Right forelimb (tissue), 1 donor: ENCODE results near the gene LCOR.
"Not testable (repeated sequence)": the region's sequence is repeated elsewhere in the genome, so short reads cannot be mapped to it uniquely, and the experiment has no call there.

Experiments used
- DNase-seq: peaks from one replicate; pipeline ENCODE4 v3.0.0-alpha.2; 2018

LCOR gene

DNA sequence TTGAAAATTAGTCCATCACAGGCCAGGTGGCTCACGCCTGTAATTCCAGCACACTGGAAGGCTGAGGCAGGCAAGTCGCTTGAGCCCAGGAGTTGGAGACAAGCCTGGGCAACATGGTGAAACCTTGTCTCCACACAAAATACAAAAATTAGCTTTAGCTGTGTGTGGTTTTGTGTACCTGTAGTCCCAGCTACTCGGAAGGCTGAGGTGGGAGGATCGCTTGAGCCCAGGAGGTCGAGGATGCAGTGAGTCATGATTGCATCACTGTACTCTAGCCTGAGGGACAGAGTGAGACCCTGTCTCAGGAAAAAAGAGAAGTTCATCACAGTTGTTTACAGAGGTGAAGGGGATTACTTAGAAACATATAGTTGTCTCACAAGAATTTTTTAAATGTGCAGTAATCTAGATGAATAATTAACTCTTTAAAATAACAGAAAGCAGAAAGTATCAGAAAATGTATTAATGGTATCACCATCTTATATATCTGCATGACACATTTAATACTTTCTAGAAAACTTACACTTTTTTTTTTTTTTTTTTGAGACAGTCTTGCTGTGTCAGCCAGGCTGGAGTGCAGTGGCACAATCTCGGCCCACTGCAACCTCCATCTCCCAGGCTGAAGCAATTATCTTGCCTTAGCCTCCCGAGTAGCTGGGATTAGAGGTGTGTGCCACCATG lies 8.9 kb downstream of the LCOR start:
- no peak for DNase-seq

DNA sequence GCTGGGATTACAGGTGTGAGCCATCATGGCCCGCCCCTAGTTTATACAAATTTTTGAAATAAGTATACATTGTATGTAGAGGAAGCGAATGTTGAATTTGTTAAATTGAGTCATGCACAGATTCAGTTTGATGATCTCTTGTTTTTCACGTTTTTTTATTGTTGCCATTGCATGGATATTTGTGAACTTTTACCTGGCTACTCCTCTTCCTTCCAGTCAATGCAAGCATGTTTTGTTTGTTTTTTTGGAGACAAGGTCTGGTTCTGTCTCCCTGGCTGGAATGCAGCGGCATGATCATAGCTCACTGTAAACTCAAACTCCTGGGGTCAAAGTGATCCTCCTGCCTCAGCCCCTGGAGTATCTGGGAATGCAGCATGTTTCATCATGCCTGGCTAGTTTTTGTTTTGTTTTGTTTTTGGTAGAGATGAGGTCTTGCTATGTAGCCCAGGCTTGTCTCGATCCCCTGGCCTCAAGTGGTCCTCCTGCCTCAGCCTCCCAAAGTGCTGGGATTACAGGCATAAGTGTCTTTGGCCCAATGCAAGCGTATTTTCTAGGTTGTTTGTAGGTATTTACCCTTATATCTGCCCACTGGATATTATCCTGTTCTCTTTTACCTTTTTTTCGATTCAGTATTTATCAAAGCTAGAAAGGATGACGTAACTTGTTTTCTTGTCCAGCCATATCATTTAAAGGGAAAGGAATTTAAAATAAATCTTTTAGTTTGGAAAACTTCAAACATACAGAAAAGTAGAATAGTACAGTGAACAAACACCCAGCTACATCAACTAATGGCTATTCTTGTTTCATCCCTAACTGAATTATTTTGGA lies 11.0 kb downstream of the LCOR start:
- no peak for DNase-seq

DNA sequence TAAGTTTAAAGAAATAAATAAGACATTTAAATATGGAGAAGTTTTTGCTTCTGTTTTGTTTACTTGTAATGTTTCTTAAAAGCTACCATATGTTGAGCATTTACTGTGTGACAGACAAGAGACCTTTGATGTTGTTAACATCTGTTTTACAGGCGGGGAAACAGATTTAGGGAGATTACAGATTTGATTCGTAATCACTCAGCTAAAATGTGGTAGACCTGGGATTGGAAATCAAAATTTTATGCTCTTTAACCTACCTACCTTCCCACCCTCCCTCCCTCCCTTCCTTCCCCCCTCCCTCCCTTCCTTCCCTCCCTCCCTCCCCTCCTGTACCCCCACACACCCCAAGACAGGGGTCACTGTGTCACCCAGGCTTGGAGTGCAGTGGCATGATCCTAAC lies 11.7 kb downstream of the LCOR start:
- no peak for DNase-seq

DNA sequence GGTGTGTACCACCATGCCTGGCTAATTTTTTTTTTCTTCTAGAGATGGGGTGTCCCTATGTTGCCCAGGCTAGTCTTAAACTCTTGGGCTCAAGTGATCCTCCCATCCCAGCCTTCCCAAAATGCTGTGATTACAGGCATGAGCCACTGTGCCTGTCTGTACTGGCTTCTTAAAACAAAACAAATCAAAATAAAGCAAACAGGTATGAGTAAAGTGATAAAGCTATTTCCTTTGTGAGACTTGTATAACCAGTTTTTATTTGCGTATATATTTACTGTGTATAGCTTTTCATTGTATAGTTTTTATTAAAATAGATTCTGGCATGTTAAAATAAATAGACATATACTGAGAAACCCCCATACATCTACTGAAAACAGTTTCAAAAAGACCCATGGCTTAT lies 14.3 kb downstream of the LCOR start:
- DNase-seq: no peak

DNA sequence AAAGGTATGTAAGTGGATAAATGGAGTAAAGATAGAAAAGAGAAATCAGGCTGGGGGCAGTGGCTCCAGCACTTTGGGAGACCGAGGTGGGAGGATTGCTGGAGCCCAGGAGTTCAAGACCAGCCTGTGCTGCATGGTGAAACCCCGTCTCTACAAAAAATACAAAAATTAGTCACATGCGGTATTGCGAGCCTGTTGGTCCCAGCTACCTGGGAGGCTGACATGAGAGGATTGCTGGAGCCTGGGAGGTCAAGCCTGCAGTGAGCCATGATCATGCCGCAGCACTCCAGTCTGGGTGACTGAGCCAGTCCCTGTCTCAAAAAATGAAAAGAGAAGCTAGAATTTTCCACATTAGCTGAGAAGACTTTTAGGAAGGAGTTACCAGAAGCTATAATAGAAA lies 14.8 kb downstream of the LCOR start:
- no peak for DNase-seq

DNA sequence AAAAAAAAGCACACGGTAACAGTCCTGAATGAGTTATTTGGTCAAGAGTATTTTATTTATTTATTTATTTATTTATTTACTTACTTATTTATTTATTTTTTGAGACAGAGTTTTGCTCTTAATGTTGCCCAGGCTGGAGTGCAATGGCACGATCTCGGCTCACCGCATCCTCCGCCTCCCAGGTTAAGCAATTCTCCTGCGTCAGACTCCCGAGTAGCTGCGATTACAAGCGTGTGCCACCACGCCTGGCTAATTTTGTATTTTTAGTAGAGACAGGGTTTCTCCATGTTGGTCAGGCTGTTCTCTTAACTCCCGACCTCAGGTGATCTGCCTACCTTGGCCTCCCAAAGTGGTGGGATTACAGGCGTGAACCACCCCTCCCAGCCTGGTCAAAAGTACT lies 15.3 kb downstream of the LCOR start:
- DNase-seq: not testable (repeated sequence)

DNA sequence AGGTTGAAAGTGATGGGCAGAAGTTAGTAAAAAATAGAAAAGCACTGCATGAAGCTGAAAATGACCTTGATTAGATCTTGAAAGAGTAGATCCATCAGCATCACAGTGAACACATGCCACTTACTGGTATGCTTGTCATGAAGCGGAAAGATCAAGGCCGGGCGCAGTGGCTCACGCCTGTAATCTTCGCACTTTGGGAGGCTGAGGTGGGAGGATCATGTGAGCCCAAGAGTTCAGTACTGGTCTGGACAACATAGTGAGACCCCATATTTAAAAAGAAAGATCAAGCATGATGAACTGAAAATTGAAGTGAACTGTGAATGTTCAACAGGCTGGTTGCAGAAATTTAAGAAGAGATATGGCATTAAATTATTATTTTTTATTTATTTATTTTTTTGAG lies 18.0 kb downstream of the LCOR start:
- DNase-seq: no peak

DNA sequence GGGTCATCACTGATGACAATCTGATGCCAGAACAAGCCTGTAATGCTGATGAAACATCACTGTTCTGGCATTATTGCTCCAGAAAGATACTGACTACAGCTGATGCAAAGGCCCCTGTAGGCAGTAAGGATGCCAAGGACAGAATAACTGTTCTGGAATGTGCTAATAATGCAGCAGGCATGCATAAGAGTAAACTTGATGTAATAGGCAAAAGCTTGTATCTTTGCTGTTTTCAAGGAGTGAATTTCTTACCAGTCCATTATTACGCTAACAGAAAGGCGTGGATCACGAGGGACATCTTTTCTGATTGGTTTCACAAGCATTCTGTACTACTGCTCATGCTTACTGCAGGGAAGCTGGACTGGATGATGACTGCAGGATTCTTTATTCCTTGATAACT lies 18.7 kb downstream of the LCOR start:
- DNase-seq: no peak

DNA sequence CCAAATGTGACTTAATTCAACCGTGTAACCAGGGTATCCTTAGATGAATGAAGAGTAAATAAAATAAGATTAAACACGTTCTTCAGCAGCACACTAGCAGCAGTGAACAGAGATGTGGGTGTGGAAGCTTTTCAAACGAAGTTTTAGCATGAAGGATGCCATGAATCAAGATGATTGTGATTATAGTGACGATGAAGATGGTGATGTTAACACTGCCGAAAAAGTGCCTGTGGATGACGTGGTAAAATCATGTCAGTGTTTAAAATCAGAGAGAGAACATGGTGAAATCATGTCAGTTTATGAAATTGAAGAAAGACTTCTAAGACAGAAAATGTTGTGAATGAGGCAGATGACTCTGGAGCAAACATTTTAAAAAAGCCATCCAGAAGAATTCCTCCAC lies 19.2 kb downstream of the LCOR start:
- no peak for DNase-seq

DNA sequence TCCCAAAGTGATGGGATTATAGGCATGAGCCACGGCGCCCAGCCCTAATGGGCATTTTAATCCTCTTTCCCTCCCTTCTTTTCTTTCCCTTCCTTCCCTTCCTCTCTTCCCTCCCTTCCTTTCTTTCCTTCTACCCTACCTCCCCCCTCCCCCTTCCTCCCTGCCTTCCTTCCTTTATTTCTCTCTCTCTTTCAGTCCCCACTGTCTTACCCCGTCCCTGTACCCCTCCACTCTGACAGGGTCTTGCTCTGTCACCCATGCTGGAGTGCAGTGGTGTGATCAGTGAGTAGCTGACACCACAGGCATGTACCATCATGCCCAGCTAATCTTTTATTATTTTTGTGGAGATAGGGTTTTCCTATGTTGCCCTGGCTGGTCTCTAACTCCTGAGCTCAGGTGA lies 24.2 kb downstream of the LCOR start:
- DNase-seq: no peak

DNA sequence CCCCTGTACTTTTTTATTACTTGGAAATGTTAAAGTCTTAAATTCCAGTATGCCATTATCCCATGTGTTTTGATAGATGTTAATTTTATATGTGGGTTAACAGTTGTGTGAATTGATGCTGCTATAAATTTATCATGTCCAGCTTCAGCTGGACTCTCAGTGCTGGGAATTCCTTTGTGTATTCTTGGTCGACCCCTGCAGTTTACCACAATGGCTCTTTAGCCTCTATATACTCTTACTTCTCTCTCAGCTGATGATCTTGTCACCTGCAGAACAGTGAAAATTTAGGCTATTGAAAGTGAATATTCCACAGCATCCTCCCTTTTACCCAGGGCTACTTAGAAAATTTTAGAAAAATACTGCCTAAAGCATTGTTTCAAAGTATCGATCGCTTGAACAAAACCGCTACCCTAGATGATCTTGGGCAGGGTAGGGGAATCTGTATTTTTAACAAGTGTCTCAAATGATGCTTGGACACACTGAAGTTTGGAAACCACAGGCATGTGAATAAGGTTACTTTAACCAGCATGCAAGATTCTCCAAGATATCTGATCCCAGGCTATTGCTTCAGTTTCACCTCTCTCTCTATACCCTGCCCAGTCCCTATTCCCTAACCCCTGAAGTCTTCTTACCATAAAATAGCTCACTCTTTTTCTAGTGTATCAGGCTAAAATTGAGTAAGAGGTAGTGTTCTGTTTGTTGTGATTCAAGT lies 25.4 kb downstream of the LCOR start:
- DNase-seq: no peak

DNA sequence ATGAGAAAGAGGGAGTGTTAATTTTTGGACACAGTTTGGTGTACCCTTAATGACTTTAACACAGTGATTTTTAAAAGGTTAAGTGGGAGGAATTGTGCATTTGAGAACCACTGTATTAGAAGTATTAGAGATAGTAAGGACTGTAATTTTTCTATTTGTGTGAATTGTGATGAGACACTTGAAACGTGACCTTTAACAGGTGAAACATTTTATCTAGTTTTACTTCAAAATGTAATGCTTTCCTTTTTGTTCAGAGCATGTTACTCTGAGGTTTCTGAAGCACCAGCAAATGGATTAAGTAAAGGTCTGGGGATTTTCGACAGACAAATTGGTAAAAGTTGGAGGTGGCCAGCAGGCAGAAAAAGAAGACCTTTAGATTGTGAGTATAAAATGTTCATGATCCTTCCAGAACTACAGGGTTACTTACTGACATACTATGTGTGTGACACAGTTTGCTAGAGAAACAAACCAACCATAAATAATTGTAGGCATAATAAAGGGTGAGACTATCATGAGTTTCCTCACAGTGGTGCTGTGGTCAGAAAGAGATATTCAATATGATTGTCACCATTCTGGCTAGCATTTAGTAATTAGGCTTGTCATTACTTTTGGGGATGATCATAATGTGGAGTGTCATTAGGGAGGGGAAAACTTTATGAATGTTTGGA lies 26.1 kb downstream of the LCOR start:
- no peak for DNase-seq

DNA sequence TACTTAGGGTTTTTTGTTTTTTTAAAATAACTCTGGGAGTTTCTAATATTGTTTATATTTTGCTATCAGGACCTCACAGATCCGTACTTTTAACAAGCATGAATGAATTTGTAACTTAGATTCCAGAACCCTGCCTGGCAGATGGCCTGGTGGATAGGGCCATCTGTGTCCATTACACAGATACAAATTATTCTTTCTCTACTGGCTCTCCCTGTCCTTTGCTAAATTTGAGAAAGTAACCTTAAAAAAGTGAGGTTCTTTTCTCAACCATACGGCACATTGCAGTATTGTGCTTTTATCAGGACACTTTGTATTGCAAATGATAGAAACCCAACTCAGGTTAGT lies 26.6 kb downstream of the LCOR start:
- DNase-seq: no peak

DNA sequence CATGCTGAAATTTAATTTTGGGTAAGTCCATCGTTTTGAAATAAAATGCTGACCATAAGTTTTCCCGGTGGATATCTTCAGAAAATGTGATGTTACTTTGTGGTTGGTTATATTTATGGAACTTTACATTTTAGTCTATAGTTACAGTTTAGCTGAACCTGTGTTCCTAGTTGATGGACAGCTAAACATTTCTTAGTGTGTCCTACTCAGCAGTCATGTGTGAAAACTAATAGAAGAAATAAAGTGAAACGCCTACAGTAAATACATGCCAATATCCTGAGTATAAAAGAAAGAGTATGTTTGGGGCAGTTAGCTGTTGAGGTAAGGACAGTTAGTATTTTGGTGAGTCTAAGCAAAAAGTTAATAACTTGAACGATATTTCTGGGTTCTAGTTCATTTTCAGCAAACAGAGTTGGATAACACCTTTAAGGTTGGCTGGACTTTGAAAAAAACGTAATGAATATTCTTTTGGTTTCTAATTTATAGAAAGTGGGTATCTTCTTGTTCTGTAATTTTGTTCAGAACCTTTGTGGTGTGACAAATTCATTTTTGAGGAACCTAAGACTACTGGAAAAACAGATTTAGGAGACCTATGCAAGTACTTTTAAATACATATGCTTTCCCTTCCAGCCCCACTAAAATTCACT lies 28.7 kb downstream of the LCOR start:
- DNase-seq: no peak

DNA sequence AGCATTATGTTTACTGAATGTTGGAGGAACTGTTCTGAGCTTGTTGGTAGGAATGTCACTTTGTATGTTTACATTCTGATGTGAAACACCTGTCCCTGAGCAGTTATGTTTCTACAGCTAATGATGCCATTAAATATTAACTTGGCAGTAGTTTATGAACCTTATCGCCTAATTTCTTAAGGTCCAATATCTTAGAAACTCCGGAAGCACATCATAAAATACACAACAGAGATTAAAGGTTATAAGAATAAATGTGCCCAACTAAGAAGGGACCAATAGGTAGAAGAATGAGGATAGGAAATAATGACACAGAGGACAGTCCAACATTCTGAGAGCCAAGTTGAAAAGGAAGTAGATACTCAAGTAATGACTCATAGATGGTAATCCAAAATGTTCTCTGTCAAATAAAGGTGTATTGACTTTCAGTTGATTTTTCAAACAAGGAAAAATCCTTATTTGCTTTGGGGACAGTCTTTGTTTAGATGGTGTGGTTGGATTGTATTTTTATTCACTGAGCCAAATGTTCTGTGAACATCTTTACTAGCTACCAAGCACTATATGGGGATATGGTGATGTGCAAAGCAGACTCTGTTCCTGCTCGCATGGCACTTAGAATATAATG lies 31.9 kb downstream of the LCOR start:
- DNase-seq: no peak

DNA sequence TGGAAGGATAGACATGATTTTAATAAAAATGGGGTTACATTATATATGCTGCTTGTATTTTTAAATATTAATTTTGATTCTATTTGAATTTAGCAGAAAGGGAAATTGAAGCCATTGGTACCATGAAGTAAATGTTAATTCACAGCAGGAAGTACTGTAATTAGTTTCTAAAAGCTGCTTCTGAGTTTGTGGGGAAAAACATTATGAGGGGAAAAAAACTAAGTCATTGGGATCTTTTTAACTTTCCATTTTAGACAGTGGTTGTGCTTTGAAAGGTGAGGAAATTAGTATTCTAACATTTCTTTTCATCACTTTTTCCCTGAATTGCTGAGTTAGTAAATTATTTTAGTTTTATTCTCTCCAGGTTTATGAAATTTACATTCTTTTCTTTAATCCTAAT lies 41.0 kb downstream of the LCOR start:
- no peak for DNase-seq

DNA sequence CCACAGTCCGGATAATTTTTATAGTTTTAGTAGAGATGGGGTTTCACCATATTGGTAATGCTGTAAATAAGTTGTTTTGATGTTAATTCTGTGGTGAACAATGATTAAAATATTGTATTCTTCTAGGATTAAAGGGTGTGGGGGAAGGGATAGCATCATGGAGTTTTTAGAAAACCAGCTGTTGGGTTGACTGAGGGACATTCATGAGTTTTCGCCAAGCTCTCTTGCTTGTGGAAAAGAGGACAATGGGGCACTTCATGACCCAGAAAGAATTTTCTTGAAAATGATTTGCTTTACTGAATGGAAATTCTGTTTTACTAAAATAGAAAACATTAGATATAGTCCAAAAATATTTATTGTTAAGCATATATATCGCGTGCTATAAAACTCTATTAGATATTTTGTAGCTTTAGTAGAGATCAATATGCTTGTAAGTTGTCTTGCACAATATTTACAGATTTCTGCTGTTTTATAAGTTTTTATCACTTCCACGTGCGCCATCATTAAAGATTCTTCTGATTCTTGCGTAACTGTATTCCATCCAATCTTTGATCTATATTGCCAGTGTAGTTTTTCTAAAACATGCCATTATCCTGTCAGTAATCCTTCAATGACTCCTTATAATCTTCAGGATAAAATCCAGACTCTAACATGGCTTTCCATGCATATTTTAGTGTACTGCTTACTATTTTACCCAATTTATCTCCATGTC lies 41.8 kb downstream of the LCOR start:
- no peak for DNase-seq

DNA sequence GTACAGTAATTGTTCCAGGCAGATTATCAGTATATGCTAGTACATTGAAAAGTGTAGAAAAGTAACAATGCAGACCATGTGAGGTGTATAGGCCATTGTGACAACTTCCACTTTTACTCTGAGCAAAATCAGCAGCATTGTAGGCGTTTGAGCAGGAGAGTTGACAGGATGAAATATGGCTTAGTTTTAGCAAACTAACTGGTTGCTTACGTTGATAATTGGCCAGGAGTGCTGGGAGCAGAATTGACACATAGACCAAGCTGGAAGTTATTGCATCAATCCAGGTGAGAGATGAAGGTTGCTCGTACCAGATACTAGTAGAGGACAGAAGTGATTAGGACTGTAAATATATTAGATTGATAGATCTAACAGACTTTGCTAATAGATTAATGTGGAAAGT lies 46.0 kb downstream of the LCOR start:
- DNase-seq: no peak

DNA sequence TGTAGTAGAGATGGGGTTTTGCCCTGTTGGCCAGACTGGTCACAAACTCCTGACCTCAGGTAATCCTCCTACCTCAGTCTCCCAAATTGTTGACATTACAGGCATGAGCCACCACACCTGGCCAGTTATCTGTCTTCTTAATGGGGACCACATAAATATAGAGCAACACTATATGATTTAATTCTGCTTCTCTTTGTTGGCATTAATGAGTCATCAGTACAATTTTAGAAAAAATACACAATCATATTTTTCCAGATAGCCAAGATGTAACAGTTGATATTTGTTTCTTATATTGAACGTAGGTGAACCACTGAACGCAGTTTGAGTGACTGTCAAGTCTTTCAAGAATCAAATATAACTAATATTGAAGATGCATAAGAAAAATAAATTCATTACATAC lies 48.5 kb downstream of the LCOR start:
- DNase-seq: no peak

DNA sequence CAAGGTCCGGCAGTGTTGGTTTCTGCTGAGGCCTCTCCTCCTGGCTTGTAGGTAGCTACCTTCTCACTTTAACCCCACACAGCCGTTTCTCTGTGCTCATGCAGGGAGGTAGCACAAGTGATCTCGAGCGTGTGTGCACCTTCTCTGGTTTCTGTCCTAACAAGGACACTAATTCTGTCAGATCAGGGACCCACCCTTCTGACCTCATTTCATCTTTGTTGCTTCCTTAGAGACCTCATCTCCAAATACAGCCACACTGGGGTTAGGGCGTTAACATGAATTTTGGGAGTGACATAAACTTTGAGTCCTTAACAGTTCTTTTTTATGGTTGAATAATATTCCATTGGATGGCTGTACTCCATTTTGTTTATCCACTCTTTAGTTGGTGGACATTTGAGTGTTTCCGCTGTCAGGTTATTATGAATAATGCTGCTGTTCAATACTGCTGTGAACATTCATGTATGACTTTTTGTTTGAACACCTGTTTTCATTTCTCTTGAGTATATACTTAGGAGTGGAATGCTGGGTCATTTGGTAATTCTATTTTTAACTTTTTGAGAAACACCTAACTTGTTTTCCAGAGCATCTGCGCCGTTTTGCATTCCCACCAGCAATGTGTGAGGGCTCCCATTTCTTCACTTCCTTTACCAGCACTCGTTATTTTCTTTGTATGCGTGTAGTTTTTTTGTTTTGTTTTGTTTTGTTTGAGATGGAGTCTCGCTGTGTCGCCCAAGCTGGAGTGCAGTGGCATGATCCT lies 57.5 kb downstream of the LCOR start:
- no peak for DNase-seq

DNA sequence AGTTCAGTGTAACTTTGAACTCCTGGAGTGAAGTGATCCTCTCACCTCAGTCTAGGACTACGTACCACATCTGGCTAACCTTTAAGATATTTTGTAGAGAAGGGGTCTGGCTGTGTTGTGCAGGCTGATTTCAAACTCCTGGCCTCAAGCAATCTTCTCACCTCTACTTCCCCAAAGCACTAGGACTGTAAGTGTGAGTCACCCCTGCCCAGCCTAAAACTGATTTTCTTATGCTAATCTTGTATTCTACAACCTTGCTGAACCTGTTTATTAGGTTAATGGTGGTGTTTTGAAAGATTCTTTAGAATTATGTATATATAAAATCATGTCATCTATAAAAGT lies 58.0 kb downstream of the LCOR start:
- DNase-seq: no peak
